Stimulated activated CD4-positive, alpha-beta T cell treated with anti-CD3 and anti-CD28 coated beads, Interleukin-15, amount 100 ng/mL, for 24 hours (primary cell): ENCODE results near the gene RAD51B.
"Not testable (repeated sequence)": the region's sequence is repeated elsewhere in the genome, so short reads cannot be mapped to it uniquely, and the experiment has no call there.

Experiments
- DNase-seq: peaks from one replicate; pipeline ENCODE4 v3.0.0-alpha.2; 2020

The RAD51B gene

GRCh38 chr14:68284333-68284732, 464.8 kb downstream of the RAD51B start:
- DNase-seq: no peak

GRCh38 chr14:68284834-68285233, 465.3 kb downstream of the RAD51B start:
- no peak for DNase-seq

GRCh38 chr14:68285421-68286179, 466.0 kb downstream of the RAD51B start:
- DNase-seq: peak; percentile 82

- no peak for DNase-seq
Measured at GRCh38 chr14:68286667-68287066, 467.1 kb downstream of the RAD51B start.

- not testable (repeated sequence) for DNase-seq
Measured at GRCh38 chr14:68289452-68289851, 469.9 kb downstream of the RAD51B start.

- DNase-seq: no peak
Measured at GRCh38 chr14:68291820-68292219, 472.2 kb downstream of the RAD51B start.

GRCh38 chr14:68292441-68293215, 473.0 kb downstream of the RAD51B start:
- no peak for DNase-seq

DNA sequence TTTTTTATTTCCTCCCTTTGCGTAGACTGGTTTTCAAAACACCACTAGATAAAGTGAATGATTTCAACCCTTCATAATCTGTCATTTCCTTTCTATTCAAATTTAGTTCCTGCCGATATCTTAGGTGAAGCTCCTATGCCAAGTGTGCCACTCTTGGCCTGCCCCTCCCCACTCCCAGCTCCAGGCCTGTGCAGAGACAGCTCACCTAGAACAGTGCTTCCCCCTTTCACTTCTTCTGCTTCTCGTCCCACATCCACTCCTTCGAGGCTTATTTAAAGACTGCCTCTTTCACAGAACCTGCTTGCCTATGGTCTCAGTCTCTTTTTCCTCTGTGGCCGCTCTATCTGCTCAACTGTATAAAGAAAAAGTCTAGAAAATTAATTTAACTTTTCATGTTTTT, 473.8 kb downstream of the RAD51B start:
- no peak for DNase-seq

- no peak for DNase-seq
Measured at GRCh38 chr14:68295316-68295816, 475.8 kb downstream of the RAD51B start.

DNA sequence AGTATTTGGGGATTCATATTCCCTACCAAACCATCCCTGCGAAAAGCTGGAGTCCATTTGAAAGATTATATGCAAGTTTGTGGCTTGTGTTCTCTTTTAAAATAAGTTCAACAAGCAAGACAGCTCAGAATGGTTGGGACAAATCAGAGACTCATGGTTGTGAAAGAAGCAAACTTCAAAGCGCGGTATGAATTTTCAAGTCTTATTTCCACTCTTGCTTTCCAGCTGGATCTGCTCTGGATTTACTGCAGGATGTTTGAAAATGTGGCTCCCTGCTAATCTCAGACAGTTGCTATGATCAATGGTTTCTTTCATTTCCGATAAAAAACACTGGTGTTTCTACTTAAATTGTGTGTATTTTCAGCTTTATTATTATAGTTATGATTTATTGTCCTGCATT, 477.5 kb downstream of the RAD51B start:
- DNase-seq: no peak

DNA sequence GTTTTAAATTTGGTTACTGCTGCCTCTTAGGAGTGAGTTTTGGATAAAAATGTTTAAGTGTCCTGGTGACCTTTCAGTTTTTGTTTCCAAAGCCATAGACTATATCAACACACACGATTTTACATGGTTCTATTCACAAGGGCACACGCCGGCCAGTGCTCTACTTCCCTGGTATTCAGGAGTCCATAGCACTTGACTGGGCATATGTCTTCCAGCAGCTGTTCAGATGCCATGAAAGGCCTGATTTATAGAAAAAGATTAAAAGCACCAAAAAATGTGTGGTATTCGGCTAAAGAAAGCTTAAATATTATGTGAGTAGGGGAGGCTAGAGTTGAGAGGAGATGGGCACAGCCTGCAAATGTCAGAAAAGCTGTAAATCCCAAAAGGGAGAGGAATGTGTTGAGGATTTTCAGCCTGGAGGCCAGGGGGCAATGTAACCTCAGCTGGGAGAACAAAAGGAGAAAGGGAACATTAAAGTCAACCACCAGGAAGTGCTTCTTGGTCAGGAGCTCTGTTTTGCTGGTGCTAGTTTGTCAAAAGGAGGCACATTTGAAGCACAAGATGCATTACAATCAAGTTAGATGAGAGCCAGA, 478.4 kb downstream of the RAD51B start:
- DNase-seq: no peak

DNA sequence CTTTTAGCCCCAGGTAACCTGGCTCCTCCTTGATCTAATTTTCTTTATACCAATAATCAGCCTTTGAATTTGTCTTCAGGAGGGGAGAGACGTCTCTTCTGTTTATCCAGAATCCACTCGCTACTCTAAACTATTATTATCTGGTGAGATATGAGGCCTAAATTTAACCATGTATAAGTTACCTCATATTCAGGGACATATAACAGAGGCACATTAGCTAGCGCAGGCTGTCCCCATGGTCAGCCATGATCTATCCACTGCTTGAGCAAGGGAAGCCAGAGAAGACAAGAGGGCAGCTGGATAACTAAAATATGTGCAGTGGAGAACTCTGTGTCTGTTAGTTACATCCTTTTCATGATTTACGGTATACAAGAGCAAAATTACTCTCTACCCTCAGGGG, 481.0 kb downstream of the RAD51B start:
- DNase-seq: no peak

- DNase-seq: no peak
Measured at GRCh38 chr14:68301219-68301618, 481.6 kb downstream of the RAD51B start.

GRCh38 chr14:68302938-68303337, 483.4 kb downstream of the RAD51B start:
- not testable (repeated sequence) for DNase-seq

GRCh38 chr14:68305738-68306137, 486.2 kb downstream of the RAD51B start:
- DNase-seq: no peak

DNA sequence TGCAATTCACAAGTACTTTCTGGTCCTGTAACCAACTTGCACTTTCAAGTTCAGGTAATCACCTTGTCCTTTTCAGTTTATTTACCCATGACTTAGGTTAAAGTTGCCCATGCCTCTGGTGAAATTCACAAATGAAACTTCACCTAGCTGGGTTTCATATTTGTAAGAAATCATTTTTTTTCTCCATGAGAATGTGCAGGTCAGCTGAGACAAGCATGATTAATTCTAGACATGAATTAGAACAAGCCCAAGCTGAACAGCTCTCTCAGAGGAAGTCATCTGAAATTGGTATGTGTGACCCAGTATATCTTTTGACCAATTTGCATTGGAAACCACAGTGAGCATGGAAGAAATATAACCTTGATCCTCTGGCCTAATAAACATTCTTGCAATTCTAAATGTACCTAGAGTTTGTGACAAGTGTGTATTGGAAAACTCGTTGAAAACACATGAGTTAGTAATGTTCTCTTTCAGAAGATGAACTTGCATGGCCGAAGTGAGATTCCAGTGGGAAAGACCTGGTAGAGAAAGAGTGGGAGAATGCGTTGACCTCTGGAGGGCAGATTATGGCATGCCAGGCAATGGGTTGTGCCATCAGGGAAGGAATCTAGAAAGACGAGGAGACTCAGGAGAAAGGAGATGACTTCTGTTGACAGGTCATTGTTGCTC, 486.8 kb downstream of the RAD51B start:
- no peak for DNase-seq

GRCh38 chr14:68306934-68307789, 487.6 kb downstream of the RAD51B start:
- DNase-seq: no peak

GRCh38 chr14:68307790-68308168, 488.2 kb downstream of the RAD51B start:
- DNase-seq: no peak

- DNase-seq: no peak
Measured at GRCh38 chr14:68308726-68309520, 489.3 kb downstream of the RAD51B start.

- no peak for DNase-seq
Measured at GRCh38 chr14:68309616-68310015, 490.0 kb downstream of the RAD51B start.

- DNase-seq: no peak
Measured at GRCh38 chr14:68312300-68312699, 492.7 kb downstream of the RAD51B start.
